Measurements from ENCODE around the gene LECT2. TPM values are rescaled to one million over a fixed set of nuclear protein-coding genes. Genes with fewer than 3 reads are reported as not detected.

The LECT2 gene
- total and polyA plus RNA-seq, 3 experiments from 2014 or later: not detected

GRCh38 chr5:135921388-135921787 is 33.4 kb downstream of the LECT2 start:
- H3K9me3 Mint-ChIP-seq: peaks cover 0 to 2% (median under 1%) of the 10 kb centered on the region in 5 donors
- no peak for DNase-seq
- CTCF ChIA-PET: interaction anchor here (0.5 kb wide), 1 partner anchor 8 kb away, joined by 4 read pairs; no protein-coding TSS in a partner anchor
- peaks cover 5 to 13% (median 6%) of the 10 kb centered on the region in 3 donors for H3K4me1 Mint-ChIP-seq
- Histone ChIP-seq H3K4me1 (ENCODE audit: insufficient read depth, low read length) (no peaks in the 10 kb centered on the region), H3K4me3 (ENCODE audit: low read length) (no peak overlapping the region), H3K27me3 (ENCODE audit: insufficient read depth, low read length, poor library complexity, severe bottlenecking) (no peaks in the 10 kb centered on the region), H3K27ac (ENCODE audit: low read depth, low read length) (no peak overlapping the region), H3K9me3 (ENCODE audit: low read length) (no peaks in the 10 kb centered on the region), H3K36me3 (ENCODE audit: insufficient read depth, low read length) (no peaks in the 10 kb centered on the region)
- H3K36me3 Mint-ChIP-seq: no peaks in the 10 kb centered on the region
- no peak overlapping the region for H3K27ac Mint-ChIP-seq
- peaks cover 11 to 66% of the 10 kb centered on the region in 2 donors for H3K27me3 Mint-ChIP-seq
- POLR2A ChIA-PET: no interaction called here
- H3K4me3 Mint-ChIP-seq: no peak overlapping the region

- Histone ChIP-seq H3K27me3 (ENCODE audit: insufficient read depth, low read length, poor library complexity, severe bottlenecking) (peaks cover 3% of the 10 kb centered on the region), H3K4me3 (ENCODE audit: low read length) (no peak overlapping the region), H3K9me3 (ENCODE audit: low read length) (no peaks in the 10 kb centered on the region), H3K4me1 (ENCODE audit: insufficient read depth, low read length) (no peaks in the 10 kb centered on the region), H3K36me3 (ENCODE audit: insufficient read depth, low read length) (no peaks in the 10 kb centered on the region), H3K27ac (ENCODE audit: low read depth, low read length) (no peak overlapping the region)
- Mint-ChIP-seq H3K36me3 (no peaks in the 10 kb centered on the region), H3K27ac (no peak overlapping the region), H3K4me3 (no peak overlapping the region), H3K4me1 (peaks cover 7 to 18% (median 14%) of the 10 kb centered on the region in 3 donors), H3K27me3 (peaks cover 11 to 66% of the 10 kb centered on the region in 2 donors), H3K9me3 (peaks cover 0 to 2% (median 0%) of the 10 kb centered on the region in 5 donors)
- ChIA-PET POLR2A (no interaction called here), CTCF (no interaction called here)
- no peak for DNase-seq
These were observed 34.6 kb downstream of the LECT2 start for GRCh38 chr5:135920199-135920598.

DNA sequence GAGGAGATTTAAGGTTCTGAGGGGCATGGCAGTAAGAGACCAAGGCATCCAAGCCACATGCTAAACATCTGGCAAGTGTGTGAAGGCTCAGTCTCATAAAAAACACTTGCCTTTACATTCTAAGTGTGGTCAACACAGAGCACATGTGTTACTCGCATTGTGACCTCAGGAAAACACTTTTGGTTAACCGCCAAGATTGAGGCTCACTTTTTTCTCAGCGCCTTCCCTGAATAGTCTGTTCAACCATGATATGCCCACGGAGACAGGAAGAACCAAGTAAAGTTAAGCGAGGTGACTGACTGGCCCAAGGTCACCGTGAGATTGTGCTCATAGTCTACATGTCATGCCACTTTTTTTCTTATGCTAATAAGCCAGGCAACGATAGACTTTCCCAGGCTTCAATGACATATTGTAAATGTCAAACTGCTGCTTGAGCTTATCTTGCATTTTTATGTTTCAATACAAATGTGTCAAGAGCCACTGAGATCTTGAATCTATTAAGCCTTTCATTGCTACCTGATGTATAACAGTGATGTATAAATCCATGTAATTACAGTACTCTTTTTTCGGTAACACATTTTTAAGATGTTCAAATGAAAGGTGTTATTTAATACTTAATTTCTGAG is 38.0 kb downstream of the LECT2 start:
- Histone ChIP-seq H3K9me3 (ENCODE audit: low read length) (no peaks in the 10 kb centered on the region), H3K27me3 (ENCODE audit: insufficient read depth, low read length, poor library complexity, severe bottlenecking) (peaks cover 5% of the 10 kb centered on the region), H3K4me1 (ENCODE audit: insufficient read depth, low read length) (no peaks in the 10 kb centered on the region), H3K36me3 (ENCODE audit: insufficient read depth, low read length) (no peaks in the 10 kb centered on the region), H3K27ac (ENCODE audit: low read depth, low read length) (no peak overlapping the region), H3K4me3 (ENCODE audit: low read length) (no peak overlapping the region)
- Mint-ChIP-seq H3K4me3 (peak overlapping the region in 1 of 7 donors; percentile 24), H3K9me3 (peaks cover 0 to 2% (median 0%) of the 10 kb centered on the region in 5 donors), H3K36me3 (no peaks in the 10 kb centered on the region), H3K4me1 (peaks cover 13 to 34% (median 27%) of the 10 kb centered on the region in 3 donors), H3K27ac (no peak overlapping the region), H3K27me3 (peaks cover 10 to 50% of the 10 kb centered on the region in 2 donors)
- POLR2A ChIA-PET: no interaction called here
- CTCF ChIA-PET: no interaction called here
- DNase-seq: peak in 1 of 5 donors; percentile 12

DNA sequence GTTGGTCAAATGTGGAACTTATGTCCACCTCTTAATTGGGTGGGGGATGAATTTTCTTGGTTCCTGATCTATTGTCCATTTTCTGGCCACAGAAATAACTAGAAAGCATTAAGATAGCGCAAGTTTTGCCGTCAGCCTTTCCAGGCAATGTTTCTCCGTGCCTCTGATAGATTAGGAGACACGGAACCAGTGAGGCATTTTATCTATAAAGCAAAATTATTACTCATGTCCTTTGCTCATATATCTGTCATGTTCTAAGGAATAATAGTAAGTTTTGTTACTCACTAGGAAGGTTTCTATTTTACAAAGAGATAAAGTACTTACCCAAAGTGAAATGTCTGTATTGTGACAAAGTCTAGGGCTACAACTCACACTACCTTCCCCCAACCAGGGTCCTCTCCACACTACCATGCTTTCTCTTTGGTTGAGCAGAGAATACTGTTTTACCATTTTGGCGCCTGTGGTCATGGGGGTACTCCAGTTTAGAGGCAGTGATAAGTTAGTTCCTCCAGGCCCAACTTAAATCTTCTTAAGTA is 39.2 kb downstream of the LECT2 start:
- Histone ChIP-seq H3K4me1 (ENCODE audit: insufficient read depth, low read length) (no peaks in the 10 kb centered on the region), H3K4me3 (ENCODE audit: low read length) (no peak overlapping the region), H3K27ac (ENCODE audit: low read depth, low read length) (no peak overlapping the region), H3K9me3 (ENCODE audit: low read length) (no peaks in the 10 kb centered on the region), H3K27me3 (ENCODE audit: insufficient read depth, low read length, poor library complexity, severe bottlenecking) (peaks cover 5% of the 10 kb centered on the region), H3K36me3 (ENCODE audit: insufficient read depth, low read length) (no peaks in the 10 kb centered on the region)
- H3K27me3 Mint-ChIP-seq: peaks cover 9 to 62% of the 10 kb centered on the region in 2 donors
- ChIA-PET CTCF (no interaction called here), POLR2A (no interaction called here)
- peaks cover 13 to 34% (median 27%) of the 10 kb centered on the region in 3 donors for H3K4me1 Mint-ChIP-seq
- H3K36me3 Mint-ChIP-seq: no peaks in the 10 kb centered on the region
- DNase-seq: no peak
- H3K9me3 Mint-ChIP-seq: peaks cover 0 to 2% (median 0%) of the 10 kb centered on the region in 5 donors
- no peak overlapping the region for H3K4me3 Mint-ChIP-seq
- H3K27ac Mint-ChIP-seq: no peak overlapping the region

GRCh38 chr5:135913713-135914626 is 40.8 kb downstream of the LECT2 start:
- peaks cover 0 to 2% (median 0%) of the 10 kb centered on the region in 5 donors for H3K9me3 Mint-ChIP-seq
- no peaks in the 10 kb centered on the region for H3K4me1 ChIP-seq (ENCODE audit: insufficient read depth, low read length)
- H3K27me3 Mint-ChIP-seq: peaks cover 5 to 67% of the 10 kb centered on the region in 2 donors
- H3K36me3 ChIP-seq (ENCODE audit: insufficient read depth, low read length): no peaks in the 10 kb centered on the region
- no peak for DNase-seq
- no peak overlapping the region for H3K4me3 ChIP-seq (ENCODE audit: low read length)
- peak overlapping the region in 1 of 7 donors; percentile 2 for H3K4me3 Mint-ChIP-seq
- POLR2A ChIA-PET: no interaction called here
- H3K4me1 Mint-ChIP-seq: peaks cover 13 to 34% (median 27%) of the 10 kb centered on the region in 3 donors
- CTCF ChIA-PET: no interaction called here
- H3K27ac ChIP-seq (ENCODE audit: low read depth, low read length): no peak overlapping the region
- H3K9me3 ChIP-seq (ENCODE audit: low read length): no peaks in the 10 kb centered on the region
- H3K27me3 ChIP-seq (ENCODE audit: insufficient read depth, low read length, poor library complexity, severe bottlenecking): peaks cover 5% of the 10 kb centered on the region
- no peaks in the 10 kb centered on the region for H3K36me3 Mint-ChIP-seq
- H3K27ac Mint-ChIP-seq: no peak overlapping the region

DNA sequence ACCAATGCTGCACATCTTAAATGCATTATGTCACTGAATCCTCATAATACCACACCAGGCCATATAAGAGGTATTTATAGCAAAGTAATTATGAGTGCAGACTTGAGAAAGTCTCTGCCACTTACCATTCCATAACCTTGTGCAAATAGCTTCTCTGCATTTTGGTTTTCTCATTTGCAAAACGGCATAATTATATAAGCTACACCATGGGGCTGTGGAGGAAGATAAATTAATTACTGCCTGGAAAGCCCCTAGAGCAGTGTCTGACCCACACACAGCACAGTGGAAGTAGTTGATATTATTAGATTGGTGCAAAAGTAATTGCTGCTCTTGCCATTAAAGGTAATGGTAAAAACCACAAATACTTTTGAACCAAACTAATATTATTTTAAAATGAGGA is 49.6 kb downstream of the LECT2 start:
- H3K27me3 ChIP-seq (ENCODE audit: insufficient read depth, low read length, poor library complexity, severe bottlenecking): no peaks in the 10 kb centered on the region
- DNase-seq: no peak
- CTCF ChIA-PET: no interaction called here
- no peak overlapping the region for H3K27ac ChIP-seq (ENCODE audit: low read depth, low read length)
- Mint-ChIP-seq H3K4me1 (no peaks in the 10 kb centered on the region), H3K27ac (no peak overlapping the region), H3K36me3 (no peaks in the 10 kb centered on the region), H3K27me3 (peaks cover 15 to 42% of the 10 kb centered on the region in 2 donors), H3K9me3 (no peaks in the 10 kb centered on the region), H3K4me3 (no peak overlapping the region)
- no peak overlapping the region for H3K4me3 ChIP-seq (ENCODE audit: low read length)
- no peaks in the 10 kb centered on the region for H3K9me3 ChIP-seq (ENCODE audit: low read length)
- no peaks in the 10 kb centered on the region for H3K36me3 ChIP-seq (ENCODE audit: insufficient read depth, low read length)
- POLR2A ChIA-PET: no interaction called here
- no peaks in the 10 kb centered on the region for H3K4me1 ChIP-seq (ENCODE audit: insufficient read depth, low read length)

DNA sequence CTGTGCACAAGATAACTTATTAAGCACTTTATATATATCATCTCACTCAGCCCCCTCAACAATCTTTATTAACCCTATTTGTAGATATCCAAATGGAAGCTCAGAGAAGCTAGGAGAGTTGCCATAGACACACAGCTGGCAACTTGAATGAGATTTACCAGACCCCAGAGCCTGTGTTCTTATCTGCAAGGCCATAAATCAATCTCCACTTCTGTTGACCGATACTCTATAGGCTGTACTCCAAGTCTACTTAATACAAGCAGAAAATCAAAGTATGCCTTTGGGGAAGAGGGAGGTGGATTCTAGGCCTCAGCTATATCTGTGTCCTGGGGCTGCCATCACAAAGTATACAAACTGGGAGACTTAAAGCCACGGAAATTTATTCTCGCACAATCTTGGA is 53.1 kb downstream of the LECT2 start:
- Histone ChIP-seq H3K9me3 (ENCODE audit: low read length) (no peaks in the 10 kb centered on the region), H3K4me1 (ENCODE audit: insufficient read depth, low read length) (no peaks in the 10 kb centered on the region), H3K27ac (ENCODE audit: low read depth, low read length) (no peak overlapping the region), H3K36me3 (ENCODE audit: insufficient read depth, low read length) (no peaks in the 10 kb centered on the region), H3K27me3 (ENCODE audit: insufficient read depth, low read length, poor library complexity, severe bottlenecking) (peaks cover 3% of the 10 kb centered on the region), H3K4me3 (ENCODE audit: low read length) (no peak overlapping the region)
- H3K4me3 Mint-ChIP-seq: no peak overlapping the region
- no peak for DNase-seq
- H3K36me3 Mint-ChIP-seq: no peaks in the 10 kb centered on the region
- H3K27me3 Mint-ChIP-seq: peaks cover 21 to 42% of the 10 kb centered on the region in 2 donors
- ChIA-PET CTCF (interaction anchor here (0.8 kb wide), 1 partner anchor 11 kb away, joined by 3 read pairs; no protein-coding TSS in a partner anchor), POLR2A (no interaction called here)
- H3K4me1 Mint-ChIP-seq: no peaks in the 10 kb centered on the region
- H3K27ac Mint-ChIP-seq: no peak overlapping the region
- H3K9me3 Mint-ChIP-seq: no peaks in the 10 kb centered on the region

GRCh38 chr5:135900276-135900675 is 54.5 kb downstream of the LECT2 start:
- H3K4me1 ChIP-seq (ENCODE audit: insufficient read depth, low read length): no peaks in the 10 kb centered on the region
- no peak for DNase-seq
- H3K36me3 ChIP-seq (ENCODE audit: insufficient read depth, low read length): no peaks in the 10 kb centered on the region
- H3K36me3 Mint-ChIP-seq: no peaks in the 10 kb centered on the region
- H3K27me3 ChIP-seq (ENCODE audit: insufficient read depth, low read length, poor library complexity, severe bottlenecking): peaks cover 3% of the 10 kb centered on the region
- no peaks in the 10 kb centered on the region for H3K9me3 Mint-ChIP-seq
- ChIA-PET POLR2A (no interaction called here), CTCF (interaction anchor here (0.6 to 0.7 kb wide), 2 partner anchors 11 to 337 kb away, joined by 3 read pairs; no protein-coding TSS in a partner anchor)
- H3K4me3 Mint-ChIP-seq: no peak overlapping the region
- no peaks in the 10 kb centered on the region for H3K9me3 ChIP-seq (ENCODE audit: low read length)
- H3K27ac Mint-ChIP-seq: no peak overlapping the region
- H3K4me1 Mint-ChIP-seq: peaks cover 0 to 5% (median 0%) of the 10 kb centered on the region in 3 donors
- no peak overlapping the region for H3K4me3 ChIP-seq (ENCODE audit: low read length)
- peaks cover 27 to 54% of the 10 kb centered on the region in 2 donors for H3K27me3 Mint-ChIP-seq
- H3K27ac ChIP-seq (ENCODE audit: low read depth, low read length): no peak overlapping the region

All from CD8-positive, alpha-beta memory T cell (primary cell).